Adrenal gland (tissue), 5 donors: ENCODE results near the gene WBP1L.

Experiments used
- CTCF ChIP-seq, 6 experiments: fragments of 450-650 bp in 4 of 6; fragments of 200-600 bp in 2 of 6; sonication (generic) in 1 of 6; IDR thresholded peaks; 1 replicate in 5 of 6; 2 replicates in 1 of 6; pipeline versions ENCODE4 v1.5.1 to v1.8.0; 2016 to 2021; ENCODE audit warnings: antibody characterized with exemption in 6 of 6, mild to moderate bottlenecking in 2 of 6, moderate library complexity in 1 of 6
- POLR2A ChIP-seq, 2 donors: fragments of 450-650 bp; IDR thresholded peaks; one replicate each; pipeline ENCODE4 v1.6.1; 2017; ENCODE audit warnings: antibody characterized with exemption in 2 of 2, mild to moderate bottlenecking in 2 of 2, moderate library complexity in 1 of 2
- donor health status: DM: no; HTN: no; CAD: no.

DNA sequence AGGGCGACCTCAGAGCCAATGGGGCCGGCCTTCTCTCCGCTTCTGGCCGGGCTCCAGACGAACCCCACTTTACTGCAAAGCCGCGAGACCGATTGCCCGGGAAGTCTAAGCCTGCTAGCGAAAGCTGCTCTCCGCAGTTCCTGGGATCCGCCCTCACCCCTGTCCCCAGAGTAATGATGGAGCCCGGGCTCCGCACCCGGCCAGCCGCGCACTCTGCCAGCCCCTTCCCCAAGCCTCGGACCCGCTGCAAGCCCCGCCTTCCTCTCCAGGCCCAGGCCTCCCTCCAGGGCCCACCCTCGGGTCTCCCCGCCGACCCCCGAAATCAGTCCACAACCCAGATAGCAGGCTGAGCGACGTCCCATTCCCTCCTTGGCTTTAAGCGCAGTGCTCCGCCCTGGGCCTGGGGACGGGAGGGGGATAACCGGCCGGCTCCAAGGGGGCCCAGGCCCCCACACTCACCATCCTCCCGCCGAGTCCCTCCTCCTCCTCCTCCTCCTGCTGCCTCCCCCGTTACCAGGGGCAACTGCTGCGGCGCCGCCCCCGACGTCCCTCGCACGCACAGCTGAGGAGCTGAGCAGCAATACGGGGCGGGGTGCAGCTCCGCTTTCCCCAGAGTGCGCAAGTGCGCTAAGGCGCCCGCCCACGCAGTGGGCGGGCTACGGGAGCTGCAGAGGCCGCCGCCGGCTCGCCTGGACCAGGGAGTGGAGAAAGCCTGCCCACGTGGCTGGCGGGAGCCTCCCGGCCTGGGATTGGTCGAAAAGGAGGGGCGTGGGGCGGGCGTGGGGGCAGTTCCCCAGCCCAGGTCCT is 29.7 kb upstream of the WBP1L start, which contains the start of gene ARL3:
- TF ChIP-seq CTCF (IDR thresholded peaks at IDR 0.05) (peak; percentile 29 to 67 (median 60)), POLR2A (IDR thresholded peaks at IDR 0.05) (peak in 1 of 2 donors; percentile 34)
